Myocyte (in vitro differentiated cells): Measurements from ENCODE around the gene NUP98. TPM values are rescaled to one million over a fixed set of nuclear protein-coding genes. Genes with fewer than 3 reads are reported as not detected.

Experiments
- DNase-seq: peaks from one replicate; pipeline ENCODE4 v3.0.0-alpha.2; 2012; ENCODE audit warnings: low read depth
- polyA plus RNA-seq: library from polyadenylated mRNA; unstranded; fragments of >200 nt; gene quantifications from one replicate; pipeline ENCODE4 v1.2.1, GENCODE V29; 2012; ENCODE audit warnings: missing spikeins
- total RNA-seq: library from RNA; depleted of rRNA; stranded (reverse); fragments of >200 nt; gene quantifications from 2 replicates; pipeline ENCODE4 v1.2.3, GENCODE V29; 2014

Gene NUP98
- total RNA-seq: 68.1 and 136 TPM in 2 replicates
- polyA plus RNA-seq: 35.7 TPM

- DNase-seq: peak; percentile 100
These were observed at the start of gene NUP98 for GRCh38 chr11:3797329-3798090. Gene NUP98, minus strand, starts transcription at chr11:3797554. Its CDS starts 15,437 bp downstream, at chr11:3782117.

- DNase-seq: no peak
These were observed 48.3 kb upstream of the NUP98 start for GRCh38 chr11:3845670-3846069.

GRCh38 chr11:3845246-3845645 is 47.9 kb upstream of the NUP98 start:
- no peak for DNase-seq

- no peak for DNase-seq
These were observed 46.0 kb upstream of the NUP98 start for GRCh38 chr11:3843326-3843725.

- peak; percentile 89 for DNase-seq
These were observed 44.3 kb upstream of the NUP98 start for GRCh38 chr11:3841426-3842350.

GRCh38 chr11:3840870-3841425 is 43.6 kb upstream of the NUP98 start, which contains the start of gene RHOG:
Gene RHOG, minus strand, starts transcription at chr11:3840959. Its CDS starts 12,821 bp downstream, at chr11:3828138.
- peak; percentile 83 for DNase-seq

- no peak for DNase-seq
These were observed 42.9 kb upstream of the NUP98 start for GRCh38 chr11:3840004-3840869.

- no peak for DNase-seq
These were observed 41.1 kb upstream of the NUP98 start for GRCh38 chr11:3838504-3838903.

DNA sequence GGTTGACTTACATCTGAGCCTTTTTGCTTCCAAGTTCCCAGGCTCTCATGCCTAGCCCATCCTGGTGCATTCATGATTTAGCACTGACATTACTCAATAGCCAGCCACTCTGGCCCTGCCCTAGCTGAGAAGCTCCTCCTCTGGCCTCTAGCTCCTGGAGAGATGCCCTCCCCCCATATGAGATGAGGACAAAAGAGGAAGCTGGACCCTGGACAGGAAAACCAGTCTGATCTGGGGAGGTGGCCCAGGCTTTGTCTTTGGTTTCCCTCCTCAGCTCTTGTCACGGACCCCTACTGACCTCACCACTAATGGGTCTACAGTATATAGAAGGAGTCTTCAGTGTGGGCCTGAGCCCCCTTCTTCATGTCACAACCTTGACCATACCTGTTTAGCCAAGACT is 40.4 kb upstream of the NUP98 start:
- DNase-seq: no peak

DNA sequence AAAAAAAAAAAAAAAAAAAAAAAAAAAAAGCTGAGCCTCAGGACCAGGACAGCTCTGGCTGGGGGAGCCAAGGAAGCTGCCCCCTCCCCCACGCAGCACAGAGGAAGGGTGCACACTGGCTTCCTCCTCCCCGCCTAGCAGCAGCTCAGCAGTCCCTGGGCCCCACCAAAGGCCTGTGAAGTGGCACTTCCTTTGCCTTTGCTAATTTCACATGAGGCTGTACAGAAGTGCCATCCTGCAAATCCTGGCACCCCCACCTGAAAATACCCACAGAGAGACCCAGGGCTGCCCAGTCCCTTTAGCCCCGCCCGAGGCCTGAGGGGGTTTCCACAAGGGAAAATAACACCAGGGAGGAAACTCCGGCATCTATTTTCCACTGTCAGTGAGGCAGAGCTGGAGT is 39.5 kb upstream of the NUP98 start:
- no peak for DNase-seq

- DNase-seq: no peak
These were observed 38.4 kb upstream of the NUP98 start for GRCh38 chr11:3835751-3836150.

DNA sequence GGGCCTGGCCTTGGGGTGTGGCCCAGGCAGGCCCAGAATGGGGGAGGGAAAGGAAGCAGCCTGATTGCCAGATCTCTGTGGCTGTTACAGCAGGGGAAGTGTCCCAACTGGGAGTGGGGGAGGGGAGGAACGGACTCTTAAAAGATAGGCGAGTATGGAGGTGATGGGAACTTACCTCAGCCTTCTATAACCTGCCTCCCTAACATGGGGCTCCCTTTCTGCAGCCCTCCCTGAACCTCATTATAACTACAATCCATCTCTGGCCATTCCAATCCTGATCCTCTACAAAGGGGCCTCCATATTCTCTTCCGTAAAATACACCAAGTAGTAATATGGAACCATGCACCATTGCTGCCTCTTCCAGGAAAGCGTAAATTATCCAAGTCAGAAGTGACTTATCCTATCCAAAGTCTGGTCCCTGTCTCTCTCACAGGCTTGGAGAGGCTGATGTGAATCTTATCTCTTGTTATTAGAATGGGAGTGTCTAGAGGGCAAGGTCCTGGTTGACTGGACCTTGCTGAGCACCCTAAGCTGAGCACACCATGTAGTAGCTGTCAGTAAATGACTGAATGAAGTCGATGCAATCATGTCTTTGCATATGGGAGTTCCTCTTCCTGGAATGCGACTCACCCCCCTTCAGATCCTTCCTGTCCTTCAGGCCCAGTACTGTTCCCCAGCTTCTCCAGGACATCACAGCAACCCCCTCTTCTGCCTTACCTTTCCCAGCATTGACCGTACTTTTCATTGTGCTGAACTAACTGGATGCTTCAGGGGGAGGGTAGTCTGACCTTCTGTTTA is 37.5 kb upstream of the NUP98 start:
- no peak for DNase-seq

DNA sequence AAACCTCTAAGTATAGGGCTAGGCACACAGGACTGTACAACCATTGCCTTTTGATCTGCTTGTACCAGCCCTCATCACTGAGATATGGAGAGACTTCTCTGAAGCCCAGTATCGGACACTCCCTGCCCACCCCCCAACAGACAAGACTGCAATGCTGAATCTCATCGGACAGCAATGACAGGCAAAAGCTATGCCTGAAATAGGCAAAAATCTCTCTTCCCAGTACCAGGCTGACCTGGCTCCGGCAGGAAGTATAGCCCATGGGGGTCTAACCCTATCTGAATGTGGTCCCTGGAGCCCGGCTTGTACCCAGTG is 37.0 kb upstream of the NUP98 start:
- DNase-seq: no peak

DNA sequence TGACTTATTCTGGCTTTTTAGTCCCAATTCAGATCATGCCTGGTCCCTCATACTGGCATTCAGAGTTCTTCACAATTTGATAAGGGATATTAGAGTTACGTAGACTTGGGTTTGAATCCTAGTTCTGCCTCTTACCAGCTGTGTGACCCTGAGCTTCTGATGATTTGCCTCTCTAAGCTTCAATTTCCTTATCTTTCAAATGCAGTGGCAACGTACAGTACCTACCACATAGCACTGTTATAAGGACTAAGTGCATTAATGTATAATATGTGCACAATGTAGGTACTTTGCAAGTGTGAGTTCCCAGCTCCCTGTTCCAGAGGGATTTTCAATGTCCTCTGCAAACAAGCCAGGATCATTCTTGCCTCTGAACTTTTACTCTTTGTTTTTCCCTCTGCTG is 36.1 kb upstream of the NUP98 start:
- no peak for DNase-seq

GRCh38 chr11:3832816-3833215 is 35.5 kb upstream of the NUP98 start:
- DNase-seq: no peak

DNA sequence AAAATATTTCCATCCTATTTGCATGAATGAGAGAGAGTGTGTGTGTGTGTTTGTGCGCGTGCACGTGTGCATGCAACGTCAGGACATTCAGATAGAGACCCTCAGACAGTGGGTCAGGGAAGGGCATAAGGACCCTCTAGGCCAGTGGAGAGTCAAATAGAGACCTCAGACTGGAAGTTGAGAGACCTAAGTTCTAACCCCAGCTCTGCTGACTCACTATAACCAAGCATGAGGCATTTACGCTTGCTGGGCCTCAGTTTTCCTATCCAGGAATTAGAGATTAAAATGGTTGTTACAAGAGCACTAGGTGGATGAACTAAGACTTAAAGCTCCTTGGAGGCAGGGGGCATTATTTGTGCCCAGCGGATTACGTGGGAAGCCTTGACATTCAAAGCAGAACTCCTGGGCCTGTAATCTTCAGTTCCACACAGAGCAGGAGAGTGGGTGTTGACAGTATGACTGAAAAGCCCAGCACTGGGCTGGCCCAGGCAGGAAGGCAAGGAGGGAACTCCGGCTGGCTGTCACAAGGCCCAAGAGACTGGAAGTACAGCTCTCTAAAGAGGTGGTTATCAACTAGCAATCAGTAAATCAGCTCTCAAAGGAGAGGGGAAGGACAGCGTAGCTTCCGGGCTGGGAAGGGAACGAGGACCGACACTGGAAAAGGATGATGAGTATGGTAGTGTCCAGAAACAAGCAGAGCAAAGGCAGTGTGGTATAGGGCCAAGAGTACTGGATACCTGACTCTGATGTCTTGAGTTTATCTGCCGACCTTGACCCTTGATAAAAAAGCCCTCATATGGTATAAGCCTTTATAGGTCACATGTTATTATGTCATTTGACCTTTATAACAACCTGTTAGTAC is 34.3 kb upstream of the NUP98 start:
- no peak for DNase-seq

DNA sequence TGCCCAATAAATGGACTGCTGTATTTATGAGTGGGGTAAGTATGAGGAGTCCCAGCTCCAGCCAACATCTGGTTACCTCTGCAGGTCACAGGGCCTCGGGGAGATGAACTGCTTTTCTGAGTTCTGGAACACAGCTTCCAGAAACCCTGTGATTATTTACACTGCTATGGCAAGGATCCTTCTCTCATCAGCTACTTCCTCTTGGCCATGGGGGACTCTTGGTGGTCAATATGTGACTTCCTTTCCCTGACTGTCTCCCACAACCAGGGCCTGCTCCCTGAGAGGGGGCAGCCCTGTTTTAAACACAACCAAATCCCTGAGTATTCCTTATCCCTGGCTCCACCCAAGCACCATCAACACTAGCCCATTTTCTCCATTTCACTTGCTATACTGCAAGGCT is 33.4 kb upstream of the NUP98 start:
- DNase-seq: no peak

- DNase-seq: no peak
These were observed 32.7 kb upstream of the NUP98 start for GRCh38 chr11:3830088-3830487.
